Stimulated activated naive CD8-positive, alpha-beta T cell treated with anti-CD3 and anti-CD28 coated beads, Interleukin-15, Interleukin-2, amounts not matched to agents 100 ng/mL and 50 ng/mL, for 24 hours (primary cell): ENCODE data around the gene AFTPH.

ENCODE experiments used
- H3K27ac Mint-ChIP-seq: one replicate; pipeline ENCODE4 v1.8.0; 2021; ENCODE audit warnings: mild to moderate bottlenecking, mixed read lengths
- H3K27me3 Mint-ChIP-seq: one replicate; pipeline ENCODE4 v1.8.0; 2021; ENCODE audit warnings: mixed read lengths
- H3K36me3 Mint-ChIP-seq: one replicate; pipeline ENCODE4 v1.8.0; 2021; ENCODE audit warnings: low read depth, mixed read lengths
- H3K4me1 Mint-ChIP-seq: one replicate; pipeline ENCODE4 v1.8.0; 2021; ENCODE audit warnings: low read depth, mixed read lengths
- H3K4me3 Mint-ChIP-seq: one replicate; pipeline ENCODE4 v1.8.0; 2021; ENCODE audit warnings: mild to moderate bottlenecking, mixed read lengths
- H3K9me3 Mint-ChIP-seq: one replicate; pipeline ENCODE4 v1.8.0; 2021; ENCODE audit warnings: mixed read lengths

AFTPH gene

GRCh38 chr2:64632835-64633819 lies 109.0 kb downstream of the AFTPH start:
- Mint-ChIP-seq H3K36me3 (peaks cover 39% of the 10 kb centered on the region), H3K9me3 (no peaks in the 10 kb centered on the region), H3K4me3 (no peak overlapping the region), H3K27me3 (no peaks in the 10 kb centered on the region), H3K4me1 (peaks cover 37% of the 10 kb centered on the region), H3K27ac (no peak overlapping the region)

- peaks cover 43% of the 10 kb centered on the region for H3K4me1 Mint-ChIP-seq
- no peak overlapping the region for H3K4me3 Mint-ChIP-seq
- no peaks in the 10 kb centered on the region for H3K27me3 Mint-ChIP-seq
- peaks cover 39% of the 10 kb centered on the region for H3K36me3 Mint-ChIP-seq
- H3K27ac Mint-ChIP-seq, result no peak overlapping the region
- no peaks in the 10 kb centered on the region for H3K9me3 Mint-ChIP-seq
Measured at GRCh38 chr2:64634345-64635267, 110.5 kb downstream of the AFTPH start.

GRCh38 chr2:64635976-64636911 lies 112.1 kb downstream of the AFTPH start:
- Mint-ChIP-seq H3K4me3 (peak overlapping the region; percentile 62), H3K27me3 (no peaks in the 10 kb centered on the region), H3K27ac (peak overlapping the region; percentile 91), H3K4me1 (peaks cover 59% of the 10 kb centered on the region), H3K9me3 (no peaks in the 10 kb centered on the region), H3K36me3 (peaks cover 42% of the 10 kb centered on the region)

GRCh38 chr2:64637000-64637635 lies 113.0 kb downstream of the AFTPH start:
- H3K4me1 Mint-ChIP-seq, result peaks cover 68% of the 10 kb centered on the region
- H3K27ac Mint-ChIP-seq, result peak overlapping the region; percentile 91
- no peaks in the 10 kb centered on the region for H3K27me3 Mint-ChIP-seq
- peaks cover 45% of the 10 kb centered on the region for H3K36me3 Mint-ChIP-seq
- H3K9me3 Mint-ChIP-seq, result no peaks in the 10 kb centered on the region
- peak overlapping the region; percentile 62 for H3K4me3 Mint-ChIP-seq

DNA sequence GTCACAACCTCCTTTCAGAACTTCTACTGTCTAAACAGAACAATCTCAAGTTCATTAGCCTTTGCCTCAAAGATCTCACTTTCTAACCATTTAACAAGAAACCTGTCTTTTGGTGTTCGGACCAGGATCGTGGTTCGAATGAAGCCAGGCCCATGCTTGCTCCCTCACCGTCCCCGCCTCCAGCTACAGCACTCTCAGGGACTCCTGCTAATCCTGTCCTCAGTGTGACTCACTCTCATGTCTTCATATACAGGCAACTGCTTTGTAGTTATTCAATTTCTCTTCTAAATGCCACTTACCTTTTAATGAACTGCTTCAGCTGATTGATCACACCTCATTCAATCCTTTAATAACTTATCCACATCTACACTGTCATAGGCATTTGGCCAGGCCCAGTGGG lies 113.8 kb downstream of the AFTPH start:
- peak overlapping the region; percentile 91 for H3K27ac Mint-ChIP-seq
- H3K4me1 Mint-ChIP-seq, result peaks cover 76% of the 10 kb centered on the region
- H3K27me3 Mint-ChIP-seq, result no peaks in the 10 kb centered on the region
- H3K4me3 Mint-ChIP-seq, result peak overlapping the region; percentile 62
- H3K9me3 Mint-ChIP-seq, result no peaks in the 10 kb centered on the region
- peaks cover 43% of the 10 kb centered on the region for H3K36me3 Mint-ChIP-seq

GRCh38 chr2:64638502-64639120 lies 114.5 kb downstream of the AFTPH start:
- peaks cover 36% of the 10 kb centered on the region for H3K36me3 Mint-ChIP-seq
- peaks cover 83% of the 10 kb centered on the region for H3K4me1 Mint-ChIP-seq
- no peaks in the 10 kb centered on the region for H3K9me3 Mint-ChIP-seq
- no peak overlapping the region for H3K4me3 Mint-ChIP-seq
- no peaks in the 10 kb centered on the region for H3K27me3 Mint-ChIP-seq
- no peak overlapping the region for H3K27ac Mint-ChIP-seq

GRCh38 chr2:64639691-64640090 lies 115.6 kb downstream of the AFTPH start:
- H3K4me3 Mint-ChIP-seq, result no peak overlapping the region
- H3K27ac Mint-ChIP-seq, result peak overlapping the region; percentile 67
- peaks cover 25% of the 10 kb centered on the region for H3K36me3 Mint-ChIP-seq
- no peaks in the 10 kb centered on the region for H3K9me3 Mint-ChIP-seq
- no peaks in the 10 kb centered on the region for H3K27me3 Mint-ChIP-seq
- peaks cover 93% of the 10 kb centered on the region for H3K4me1 Mint-ChIP-seq

DNA sequence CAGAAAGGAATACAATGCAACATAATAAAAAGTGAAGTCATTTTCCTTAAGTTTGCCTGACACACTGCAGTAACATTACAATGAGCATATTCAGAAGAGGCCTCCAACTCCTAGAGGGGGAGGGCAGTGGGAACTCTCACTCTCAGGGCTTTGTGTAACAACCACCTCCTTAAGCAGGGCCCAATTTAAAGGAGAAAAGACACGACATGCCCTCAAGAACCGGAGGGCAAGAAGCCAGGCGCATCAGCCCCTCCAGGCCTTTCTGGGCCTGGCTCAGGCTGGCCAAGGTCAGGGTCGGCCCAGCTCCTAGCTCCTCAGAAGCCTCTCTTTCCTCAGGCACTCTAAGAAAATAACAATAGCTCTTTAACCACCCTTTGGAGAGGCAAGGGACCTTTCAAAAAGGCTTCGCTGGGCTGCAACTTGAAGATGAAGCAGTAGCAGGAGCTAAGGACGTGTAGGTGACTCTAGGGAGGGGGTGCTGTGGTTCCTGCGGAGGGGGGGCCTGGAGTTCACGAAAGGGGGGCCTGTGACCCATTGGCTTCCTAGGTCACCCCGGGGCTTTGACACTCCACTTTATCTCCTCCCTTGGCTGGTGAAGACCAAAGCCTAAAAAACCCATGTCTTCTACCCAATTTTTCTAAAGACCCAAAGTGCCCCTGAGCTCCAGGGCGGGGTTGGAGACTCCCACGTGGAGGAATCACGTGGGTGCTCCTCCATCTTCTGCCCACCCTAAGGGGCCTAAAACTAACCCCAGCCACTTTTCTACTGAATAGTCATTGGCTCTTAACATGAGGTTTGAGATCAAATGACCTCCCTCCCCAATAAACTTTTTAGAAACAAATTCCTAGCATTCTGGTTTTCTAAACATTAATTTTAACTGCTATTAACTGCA lies 116.3 kb downstream of the AFTPH start:
- Mint-ChIP-seq H3K27ac (peak overlapping the region; percentile 67), H3K4me1 (peaks cover 100% of the 10 kb centered on the region), H3K36me3 (peaks cover 20% of the 10 kb centered on the region), H3K9me3 (no peaks in the 10 kb centered on the region), H3K4me3 (no peak overlapping the region), H3K27me3 (no peaks in the 10 kb centered on the region)

GRCh38 chr2:64641599-64641998 lies 117.5 kb downstream of the AFTPH start:
- H3K27ac Mint-ChIP-seq, result peak overlapping the region; percentile 62
- H3K9me3 Mint-ChIP-seq, result no peaks in the 10 kb centered on the region
- peaks cover 98% of the 10 kb centered on the region for H3K4me1 Mint-ChIP-seq
- H3K27me3 Mint-ChIP-seq, result no peaks in the 10 kb centered on the region
- no peak overlapping the region for H3K4me3 Mint-ChIP-seq
- peaks cover 8% of the 10 kb centered on the region for H3K36me3 Mint-ChIP-seq
